ENCODE data around the gene CDCA7L.
"Not testable (repeated sequence)": the region's sequence is repeated elsewhere in the genome, so short reads cannot be mapped to it uniquely, and the experiment has no call there.

The CDCA7L gene

DNA sequence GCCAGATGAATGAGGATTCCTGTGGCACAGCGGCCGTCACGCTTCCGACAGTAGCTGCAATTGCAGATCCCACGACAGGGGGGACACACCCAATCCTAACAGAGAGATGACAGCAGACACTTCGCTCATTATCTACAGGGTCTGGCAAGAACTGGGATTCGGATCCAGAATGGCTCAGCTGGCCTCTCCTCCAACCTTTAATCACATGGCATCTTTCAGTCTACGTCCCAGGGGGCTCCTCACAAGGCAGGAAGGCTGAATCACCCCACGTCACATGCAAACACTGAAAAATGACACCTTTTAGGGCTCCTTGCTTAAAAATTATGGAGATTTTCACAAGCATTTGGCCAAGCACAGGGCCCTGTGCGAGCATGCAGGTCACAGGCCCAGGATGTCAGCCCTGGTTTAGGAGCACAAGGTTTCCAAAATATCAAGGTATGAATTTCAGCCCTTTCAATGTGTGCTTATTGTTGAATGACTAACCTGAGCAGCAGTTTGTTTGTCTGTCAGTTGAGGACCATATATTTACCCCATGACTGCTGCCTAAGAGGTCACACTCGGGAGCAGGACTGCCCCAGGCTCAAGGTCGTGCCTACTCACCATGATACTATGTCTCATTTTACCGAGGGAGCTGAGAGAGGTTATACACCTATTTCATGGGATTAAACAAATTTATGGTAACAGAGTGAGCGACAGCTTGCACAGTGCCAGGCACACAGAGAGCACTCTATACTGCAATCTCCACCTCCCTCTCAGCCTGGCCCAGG is 42.5 kb downstream of the CDCA7L start:
- DNase-seq, result no peak

DNA sequence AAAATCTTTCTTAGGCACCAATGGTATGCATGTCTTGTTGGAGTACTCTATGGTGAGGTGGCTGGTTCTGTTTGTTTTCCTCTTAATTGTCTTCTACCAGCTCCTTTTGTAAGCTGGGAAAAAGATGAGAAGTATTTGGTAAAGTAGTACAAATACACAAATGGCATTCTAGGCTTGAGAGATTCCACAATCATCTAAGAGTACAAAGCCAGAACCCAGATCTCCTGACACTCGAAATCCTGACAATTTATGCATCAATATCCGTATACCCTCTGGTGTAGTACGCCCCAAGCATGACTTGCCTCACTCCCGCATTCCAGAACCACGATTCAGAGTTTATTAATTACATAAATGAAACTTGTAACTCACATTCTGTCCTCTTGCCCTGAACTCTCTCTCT is 43.5 kb downstream of the CDCA7L start:
- DNase-seq, result no peak

DNA sequence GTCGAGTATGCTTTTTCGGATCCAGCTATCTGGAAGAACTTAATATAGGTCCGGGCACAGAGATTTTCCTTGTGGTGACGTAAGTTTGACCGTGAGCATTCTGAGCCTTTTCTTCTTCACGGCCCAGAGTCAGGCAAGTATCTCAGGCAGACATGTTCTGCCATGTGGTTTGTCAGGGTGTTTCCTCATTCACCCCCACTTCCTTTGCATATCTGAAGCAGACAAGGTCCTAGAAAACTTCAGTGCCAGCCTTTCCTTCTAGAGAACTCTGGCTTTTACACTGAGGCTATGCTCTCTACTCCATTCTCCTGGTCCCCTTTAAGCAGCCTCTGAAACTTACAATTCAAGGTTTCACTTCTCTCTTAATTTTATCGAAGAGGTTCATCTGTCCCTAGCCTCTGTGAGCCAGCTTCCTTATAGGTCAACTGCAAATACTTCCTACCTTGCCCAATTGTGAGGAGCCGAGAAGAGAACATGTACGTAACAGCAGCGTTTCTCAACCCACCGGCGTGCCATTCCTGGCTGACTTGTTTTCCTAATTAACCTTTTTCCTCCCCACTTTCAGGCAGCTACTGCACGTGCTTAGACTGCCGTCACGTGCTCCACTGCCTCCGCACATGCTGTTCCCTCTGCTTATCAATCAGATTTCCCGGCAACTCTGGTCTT is 47.3 kb downstream of the CDCA7L start:
- DNase-seq, result no peak

DNA sequence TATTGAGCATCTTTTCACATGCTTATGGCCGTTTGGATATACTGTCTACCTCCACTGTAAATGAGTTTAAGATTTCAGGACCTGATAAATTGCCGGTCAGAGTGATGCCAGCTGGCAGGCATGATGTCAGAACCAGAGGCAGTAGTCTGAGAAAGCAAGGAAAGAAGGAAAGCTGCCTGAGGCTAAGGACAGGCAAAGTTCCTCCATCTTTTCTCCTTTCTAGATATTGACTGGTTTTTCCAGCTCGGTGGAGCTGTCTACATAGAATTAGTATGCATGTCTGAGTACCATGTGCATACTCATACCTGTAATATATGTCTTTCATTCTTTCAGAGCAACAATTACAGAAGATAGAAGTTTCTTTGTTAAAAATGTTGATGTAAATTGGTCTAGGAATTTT is 52.3 kb downstream of the CDCA7L start:
- DNase-seq, result no peak

DNA sequence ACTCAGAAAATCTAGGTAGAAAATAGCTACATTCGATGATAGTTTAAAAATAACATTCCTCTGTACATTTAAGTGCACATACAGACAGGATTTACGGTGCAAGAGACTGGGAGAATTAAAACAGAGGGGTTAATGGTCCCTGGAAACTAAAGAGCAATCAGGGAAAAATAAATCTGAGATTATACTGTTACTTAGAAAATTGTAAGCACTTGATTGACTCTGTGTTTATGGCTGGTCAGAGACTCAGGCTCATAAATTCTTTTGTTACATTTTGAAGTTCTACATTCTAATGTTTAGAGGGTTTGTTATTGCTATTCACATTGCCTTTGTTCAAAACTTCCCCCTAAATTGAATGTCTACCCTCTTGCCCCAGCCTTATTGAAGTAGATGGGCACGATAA is 54.4 kb downstream of the CDCA7L start:
- no peak for DNase-seq

DNA sequence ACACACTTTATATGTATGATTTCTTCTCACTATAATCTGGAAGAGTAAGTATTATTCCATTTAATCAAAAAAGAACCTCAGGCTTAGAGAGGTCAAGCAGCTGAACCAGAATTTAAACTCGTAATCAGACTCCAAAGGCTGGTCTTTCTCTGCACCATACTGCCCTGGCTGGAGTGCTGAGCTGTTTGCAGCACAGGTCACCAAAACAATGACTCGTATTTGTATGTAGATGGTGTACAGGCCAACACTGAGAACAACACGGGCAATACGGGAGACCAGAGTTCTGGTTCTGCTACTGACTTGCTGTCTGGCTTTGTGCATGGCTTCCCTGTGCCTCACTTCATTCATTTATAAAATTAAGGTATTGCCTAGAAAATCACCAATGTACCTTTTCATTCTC is 57.9 kb downstream of the CDCA7L start:
- no peak for DNase-seq

DNA sequence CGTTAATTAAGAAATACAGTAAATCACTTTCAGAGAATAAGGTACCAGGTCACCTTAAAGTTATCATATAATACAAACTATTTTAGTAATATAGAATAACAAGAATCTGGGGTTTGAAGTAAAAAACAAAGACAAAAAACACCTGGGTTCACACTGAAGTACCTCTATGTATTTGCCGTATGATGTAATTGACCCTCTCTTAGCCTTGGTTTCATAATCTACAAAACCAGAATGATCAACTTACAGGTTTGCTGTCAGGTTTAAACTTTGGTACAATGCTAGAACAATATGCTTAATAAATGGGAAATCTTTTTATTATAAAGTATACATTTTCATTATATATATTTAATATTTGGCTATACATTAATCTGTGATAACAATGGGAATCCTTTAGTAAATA is 58.3 kb downstream of the CDCA7L start:
- no peak for DNase-seq

DNA sequence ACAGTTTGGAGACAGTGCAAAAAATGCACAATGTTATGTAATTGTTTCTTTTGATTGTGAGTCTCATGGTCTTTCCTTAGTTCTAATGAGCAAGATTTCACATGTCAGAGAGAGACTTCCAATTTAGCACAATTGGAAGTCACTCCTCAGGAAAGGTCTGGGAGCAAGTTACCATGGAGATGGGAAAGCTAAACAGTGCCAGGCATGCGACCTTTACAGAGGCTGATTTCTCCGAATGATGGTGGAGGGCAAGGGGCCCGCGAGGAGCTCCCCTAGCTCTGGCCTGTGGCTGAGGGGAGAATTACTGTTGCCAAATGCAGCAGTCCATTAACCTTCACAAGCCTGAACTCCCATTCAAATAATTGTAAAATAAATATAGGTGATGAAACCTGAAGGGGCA is 59.3 kb downstream of the CDCA7L start:
- DNase-seq, result no peak

DNA sequence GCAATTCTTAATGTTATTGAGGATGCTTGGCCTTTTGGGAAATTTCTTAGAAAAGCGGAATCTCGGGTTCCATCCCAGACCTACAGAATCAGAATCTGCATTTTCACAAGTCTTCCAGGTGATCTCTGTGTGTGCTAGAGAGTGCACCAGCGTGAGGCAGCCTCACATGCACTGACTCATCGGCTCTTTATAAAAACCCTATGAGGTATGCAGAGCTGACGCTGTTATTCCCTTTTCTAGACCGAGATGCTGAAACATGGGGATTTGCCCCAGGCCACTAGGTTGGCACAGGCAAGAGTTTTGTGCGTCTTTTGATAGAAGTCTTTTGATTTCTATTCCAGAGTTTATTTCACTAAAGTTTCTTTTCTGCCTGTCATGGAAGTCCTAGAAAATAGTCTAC is 61.2 kb downstream of the CDCA7L start:
- no peak for DNase-seq

DNA sequence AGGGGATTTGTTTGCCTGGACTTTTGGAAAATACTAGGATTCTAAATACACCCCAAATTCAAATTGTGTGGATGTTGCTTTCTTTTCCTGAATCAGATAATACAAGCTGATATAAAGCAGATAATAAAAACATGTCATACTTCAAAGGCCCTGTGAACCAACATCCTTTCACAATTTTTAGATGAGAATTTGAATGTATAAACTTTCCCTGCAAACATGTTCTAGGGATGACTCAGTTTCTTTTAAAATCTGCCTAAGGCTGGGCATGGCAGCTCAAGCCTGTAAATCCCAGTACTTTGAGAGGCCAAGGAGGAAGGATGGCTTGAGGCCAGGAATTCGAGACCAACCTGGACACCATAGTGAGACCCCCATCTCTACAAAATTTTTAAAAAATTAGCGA is 62.2 kb downstream of the CDCA7L start:
- DNase-seq, result not testable (repeated sequence)

DNA sequence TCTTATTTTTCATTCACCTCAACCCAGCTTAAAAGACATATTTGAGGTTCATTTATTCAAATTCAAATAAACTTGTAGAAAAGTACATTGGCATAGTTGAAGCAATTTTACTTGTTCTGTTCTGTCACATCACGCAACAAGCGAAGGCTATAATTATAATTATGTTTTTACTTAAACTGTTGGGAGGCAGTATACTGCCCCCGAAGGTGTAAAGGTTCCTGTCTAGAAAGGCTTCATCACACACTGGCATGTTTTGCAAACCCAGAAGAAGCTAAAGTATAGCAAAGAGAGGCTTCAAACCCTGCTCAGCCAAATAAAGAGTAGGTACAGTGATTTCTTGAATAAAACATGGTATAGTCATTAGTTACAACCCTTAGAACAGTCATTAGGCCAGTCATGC is 62.6 kb downstream of the CDCA7L start:
- no peak for DNase-seq

DNA sequence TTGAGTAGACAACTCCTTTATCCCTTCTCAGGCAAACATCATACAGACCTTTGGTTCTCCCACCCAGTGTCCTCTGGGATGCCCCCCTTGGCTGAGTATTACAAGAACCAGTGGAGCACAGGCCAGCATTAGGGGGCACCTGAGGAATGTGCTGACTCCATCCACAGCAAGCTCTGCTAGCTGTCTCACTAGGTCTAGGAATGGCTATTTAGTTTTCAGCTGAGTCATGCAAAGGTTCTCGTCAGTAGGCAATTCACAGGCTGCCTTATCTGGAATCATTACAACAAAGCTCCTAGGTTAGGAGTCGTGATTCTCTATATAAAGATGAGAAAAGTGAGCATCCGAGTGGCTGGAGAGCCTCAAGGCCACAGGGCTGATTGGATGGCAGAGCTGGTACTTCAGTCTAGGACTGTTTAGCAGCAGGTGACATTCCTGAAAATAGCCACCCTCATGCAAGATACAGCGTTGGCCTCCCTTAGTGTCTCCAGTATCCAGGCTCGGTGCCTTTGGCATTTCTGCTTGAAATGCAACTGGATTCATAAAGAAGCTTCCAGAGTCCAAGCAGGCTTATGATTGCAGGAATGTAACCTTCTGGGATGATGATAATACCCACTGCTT is 75.8 kb downstream of the CDCA7L start:
- DNase-seq, result no peak

DNA sequence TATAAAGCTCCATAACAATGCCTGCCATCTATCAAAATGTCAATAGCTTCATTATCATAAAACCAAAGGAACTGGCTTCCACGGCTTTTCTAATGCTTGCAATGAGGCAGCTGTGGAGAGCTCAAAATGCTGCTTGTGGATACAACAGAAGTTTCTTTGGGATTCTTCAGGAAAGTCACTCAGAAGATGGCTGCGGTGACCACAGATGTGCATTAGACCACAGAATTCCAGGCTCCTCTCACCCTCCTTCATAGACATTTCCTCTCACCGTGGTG is 77.2 kb downstream of the CDCA7L start:
- no peak for DNase-seq

DNA sequence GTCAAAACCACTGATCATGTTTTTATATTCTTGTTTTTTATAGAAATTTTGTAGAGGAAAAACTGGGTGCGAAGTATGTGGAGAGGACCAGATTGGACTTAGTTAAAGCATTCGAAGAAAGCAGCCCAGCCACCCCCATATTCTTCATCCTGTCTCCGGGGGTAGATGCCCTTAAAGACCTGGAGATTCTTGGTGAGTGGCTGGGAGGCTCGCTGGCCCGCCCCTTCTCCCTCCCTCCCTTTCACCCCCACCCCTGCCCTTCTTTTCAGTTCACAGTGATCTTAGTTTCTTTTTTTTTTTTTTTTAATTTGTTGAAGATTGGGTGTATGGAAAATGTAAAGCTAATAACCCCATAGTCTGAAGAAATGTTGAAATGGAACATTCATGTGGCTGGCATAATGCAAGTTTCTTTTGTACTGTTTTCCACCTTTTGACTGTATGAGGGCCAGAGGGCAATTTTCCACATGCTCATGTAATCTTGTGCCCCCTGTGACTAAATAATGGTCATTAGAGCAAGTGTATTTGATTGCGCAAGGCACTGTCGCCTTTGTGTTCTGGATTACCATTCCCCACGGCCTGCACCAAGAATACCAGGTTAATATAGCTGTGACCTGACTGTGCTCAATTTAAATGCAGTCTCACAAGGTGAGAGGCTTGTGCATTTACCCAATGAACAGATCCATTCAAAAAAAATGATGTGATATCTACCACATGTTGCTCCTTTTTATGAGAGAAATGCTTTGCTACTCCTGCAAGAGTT is 77.7 kb downstream of the CDCA7L start:
- no peak for DNase-seq

DNA sequence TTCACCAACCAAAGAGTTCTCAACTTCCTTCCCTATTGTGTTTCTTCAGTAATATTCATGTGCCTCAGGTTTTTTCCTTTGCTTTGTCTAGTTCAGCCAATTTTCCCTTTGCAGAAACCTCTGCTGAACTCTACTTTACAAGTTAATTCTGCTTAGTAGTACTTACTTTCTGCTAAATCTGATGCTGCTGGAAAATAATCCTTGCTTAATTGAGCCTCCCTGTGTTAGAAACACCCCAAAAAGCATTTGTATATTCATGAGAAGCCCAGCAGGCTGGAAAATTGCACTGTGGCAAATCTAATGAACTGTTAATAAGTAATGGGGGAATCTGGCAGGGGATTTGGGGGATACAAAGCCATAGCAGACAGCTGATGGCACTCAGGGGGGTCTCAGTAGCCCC is 78.5 kb downstream of the CDCA7L start:
- no peak for DNase-seq

DNA sequence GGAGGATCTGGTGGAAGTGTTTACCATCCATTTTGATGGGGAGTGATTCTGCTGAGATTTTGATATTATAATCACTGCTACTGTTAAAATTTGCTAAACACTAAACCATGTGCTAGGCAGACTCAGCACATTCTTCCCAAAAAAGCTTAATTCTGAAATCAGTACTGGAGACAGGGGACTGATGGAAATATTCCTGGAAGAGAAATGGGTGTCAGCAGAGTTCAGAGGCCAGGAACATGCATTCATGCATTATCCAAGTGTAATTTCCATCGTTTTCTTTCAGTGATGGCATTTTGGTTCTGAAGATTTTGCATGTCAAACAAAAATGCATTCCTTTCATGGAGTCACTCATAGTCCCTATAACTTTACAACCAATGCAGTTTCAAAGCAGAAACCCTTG is 79.0 kb downstream of the CDCA7L start:
- no peak for DNase-seq

DNA sequence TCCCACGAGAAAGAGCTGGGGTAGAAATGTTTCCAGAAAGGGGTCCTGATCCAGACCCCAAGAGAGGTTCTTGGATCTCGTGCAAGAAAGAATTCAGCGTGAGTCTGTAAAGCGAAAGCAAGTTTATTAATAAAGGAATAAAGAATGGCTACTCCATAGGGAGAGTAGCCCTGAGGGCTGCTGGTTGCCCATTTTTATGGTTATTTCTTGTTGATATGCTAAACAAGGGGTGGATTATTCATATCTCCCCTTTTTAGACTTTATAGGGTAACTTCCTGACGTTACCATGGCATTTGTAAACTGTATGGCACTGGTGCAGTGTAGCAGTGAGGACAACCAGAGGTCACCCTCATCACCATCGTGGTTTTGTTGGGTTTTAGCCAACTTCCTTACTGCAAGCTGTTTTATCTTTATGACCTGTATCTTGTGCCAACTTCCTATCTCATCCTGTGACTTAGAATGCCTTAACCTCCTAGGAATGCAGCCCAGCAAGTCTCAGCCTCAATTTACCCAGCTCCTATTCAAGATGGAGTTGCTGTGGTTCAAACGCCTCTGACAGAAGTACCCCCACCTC is 80.0 kb downstream of the CDCA7L start:
- DNase-seq, result not testable (repeated sequence)

DNA sequence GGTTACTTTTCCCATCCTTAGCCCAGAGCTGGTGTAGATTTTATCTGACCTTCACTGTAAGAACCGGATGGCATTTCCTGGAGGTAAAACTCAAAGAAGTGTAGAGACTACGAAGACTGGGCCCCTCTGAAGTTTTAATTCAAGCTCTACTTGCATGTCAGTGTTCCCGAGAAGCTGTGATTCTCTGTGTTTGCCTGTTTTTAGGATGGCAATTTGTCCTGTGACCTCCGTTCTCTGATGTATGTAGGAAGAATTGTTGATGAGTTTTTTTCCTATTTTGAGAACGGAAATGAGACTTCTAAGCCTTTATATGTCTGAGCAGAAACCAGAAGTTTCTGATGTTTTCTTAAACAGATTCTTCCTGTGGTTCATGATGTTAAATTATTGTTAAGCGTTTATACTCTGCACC is 94.1 kb downstream of the CDCA7L start:
- DNase-seq, result no peak
